DMS79 treated with DMSO at 0.1 percent for 48 hours (cell line): Measurements from ENCODE around the gene MPHOSPH9.
"Not testable (repeated sequence)": the region's sequence is repeated elsewhere in the genome, so short reads cannot be mapped to it uniquely, and the experiment has no call there.

Experiments used
- DNase-seq: peaks from one replicate; lab custom pipeline; 2025; lab: John Stamatoyannopoulos, UW

The MPHOSPH9 gene

DNA sequence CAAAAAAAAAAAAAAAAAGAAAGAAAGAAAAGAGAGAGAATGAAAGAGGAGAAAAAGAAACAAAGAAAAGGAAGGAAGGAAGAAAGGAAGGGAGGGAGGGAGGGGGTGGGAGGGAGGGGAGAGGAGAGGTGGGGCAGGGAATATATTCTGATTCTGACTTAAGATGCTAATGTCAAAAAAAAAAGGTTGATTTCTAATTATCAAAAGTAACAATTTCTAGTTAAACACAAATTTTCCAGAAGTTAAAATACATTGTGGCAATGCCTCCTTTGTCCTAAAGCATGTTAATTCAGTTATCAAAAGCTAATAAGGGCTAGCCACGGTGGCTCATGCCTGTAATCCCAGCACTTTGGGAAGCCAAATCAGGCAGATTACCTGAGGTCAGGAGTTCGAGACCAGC, 7.5 kb downstream of the MPHOSPH9 start:
- DNase-seq = no peak

DNA sequence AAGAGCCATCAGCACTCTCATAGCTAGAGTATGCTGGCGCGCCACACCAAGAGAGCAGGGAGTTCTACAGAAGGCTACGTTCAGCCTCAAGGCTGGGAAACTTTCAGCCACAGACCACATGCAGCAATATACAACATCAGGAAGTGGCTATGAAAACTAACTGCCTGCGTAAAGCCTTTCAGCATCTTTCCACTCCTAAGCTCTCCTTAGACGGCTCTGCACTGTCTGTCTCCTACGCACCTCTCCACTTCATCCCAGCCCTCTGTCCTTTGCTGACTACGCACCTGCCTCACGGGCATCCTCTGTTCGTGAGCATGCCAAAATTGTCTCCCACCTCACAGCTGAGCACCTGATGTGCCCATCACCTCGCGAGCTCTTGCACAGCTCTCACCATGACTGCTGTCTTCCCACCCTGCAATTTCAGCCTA, 9.7 kb downstream of the MPHOSPH9 start:
- no peak for DNase-seq

DNA sequence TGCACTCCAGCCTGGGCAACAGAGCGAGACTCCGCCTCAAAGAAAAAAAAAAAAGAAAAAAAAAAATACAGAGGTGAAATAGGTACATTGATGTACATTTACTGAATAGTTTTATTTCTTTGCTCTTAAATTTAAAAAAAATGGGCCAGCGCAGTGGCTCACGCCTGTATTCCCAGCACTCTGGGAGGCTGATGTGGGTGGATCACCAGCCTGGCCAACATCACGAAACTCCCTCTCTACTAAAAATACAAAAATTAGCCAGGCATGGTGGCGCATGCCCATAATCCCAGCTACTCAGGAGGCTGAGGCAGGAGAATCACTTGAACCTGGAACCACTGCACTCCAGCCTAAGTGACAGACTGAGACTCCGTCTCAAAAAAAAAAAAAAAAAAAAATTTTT, 25.1 kb downstream of the MPHOSPH9 start:
- DNase-seq = not testable (repeated sequence)

DNA sequence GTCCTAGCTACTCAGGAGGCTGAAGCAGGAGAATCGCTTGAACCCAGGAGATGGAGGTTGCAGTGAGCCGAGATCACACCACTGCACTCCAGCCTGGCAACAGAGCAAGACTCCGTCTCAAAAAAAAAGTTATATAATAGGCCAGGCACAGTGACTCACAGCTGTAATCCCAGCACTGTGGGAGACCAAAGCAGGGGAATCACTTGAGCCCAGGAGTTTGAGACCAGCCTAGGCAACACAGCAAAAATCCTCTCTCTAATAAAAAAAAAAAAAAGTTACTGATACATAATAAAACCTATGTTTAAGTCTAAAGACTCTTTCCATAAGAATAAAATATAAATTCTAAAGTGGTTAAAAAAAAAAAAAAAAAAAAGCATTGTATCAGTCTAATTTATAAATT, 26.1 kb downstream of the MPHOSPH9 start:
- DNase-seq = not testable (repeated sequence)

DNA sequence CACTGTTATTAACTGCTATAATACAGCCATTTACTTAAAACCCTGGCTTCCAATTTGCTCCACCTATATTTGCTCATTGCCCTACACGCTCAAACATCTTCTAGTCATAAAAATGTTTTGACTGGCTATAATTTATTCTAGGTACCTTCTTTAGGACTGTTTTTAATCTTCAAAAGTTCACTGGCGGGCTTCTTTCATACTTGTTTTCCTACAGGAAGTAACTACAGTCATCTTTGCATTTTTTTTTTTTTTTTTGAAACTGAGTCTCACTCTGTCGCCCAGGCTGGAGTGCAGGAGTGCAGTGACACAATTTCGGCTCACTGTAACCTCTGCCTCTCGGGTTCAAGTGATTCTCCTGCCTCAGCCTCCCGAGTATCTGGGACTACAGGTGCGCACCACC, 32.5 kb downstream of the MPHOSPH9 start:
- no peak for DNase-seq

DNA sequence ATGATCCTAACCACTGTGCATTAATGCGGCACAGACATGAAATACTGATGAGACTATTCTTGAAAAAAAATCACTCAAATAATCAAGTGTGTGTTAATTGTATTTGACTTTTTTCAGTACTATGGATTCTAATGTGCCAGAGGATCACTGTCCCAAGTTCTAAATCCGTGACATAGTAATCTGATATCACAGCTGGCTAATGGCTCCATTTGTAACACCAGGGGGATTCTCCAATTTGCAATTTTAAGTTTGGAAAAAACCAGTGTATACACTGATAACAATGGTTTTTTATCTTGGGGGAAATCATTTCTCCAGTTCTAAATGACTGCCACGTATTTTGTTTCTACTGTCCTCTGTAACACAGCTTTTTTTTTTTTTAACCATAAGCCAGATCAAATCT, 33.0 kb downstream of the MPHOSPH9 start:
- DNase-seq = no peak

DNA sequence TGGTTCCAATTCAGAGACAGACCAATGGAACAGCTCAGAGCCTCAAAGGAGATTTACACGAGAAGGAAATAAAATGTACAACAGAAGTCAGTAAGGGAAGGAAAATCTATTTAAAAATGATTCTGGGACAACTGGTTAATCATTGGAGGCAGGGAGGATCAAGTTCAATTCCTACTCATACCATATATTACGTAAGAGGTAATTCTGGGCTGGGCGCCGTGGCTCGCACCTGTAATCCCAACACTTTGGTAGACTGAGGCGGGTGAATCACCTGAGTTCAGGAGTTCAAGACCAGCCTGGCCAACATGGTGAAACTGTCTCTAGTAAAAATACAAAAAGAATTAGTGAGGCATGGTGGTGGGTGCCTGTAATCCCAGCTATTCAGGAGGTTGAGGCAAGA, 45.3 kb downstream of the MPHOSPH9 start:
- no peak for DNase-seq

DNA sequence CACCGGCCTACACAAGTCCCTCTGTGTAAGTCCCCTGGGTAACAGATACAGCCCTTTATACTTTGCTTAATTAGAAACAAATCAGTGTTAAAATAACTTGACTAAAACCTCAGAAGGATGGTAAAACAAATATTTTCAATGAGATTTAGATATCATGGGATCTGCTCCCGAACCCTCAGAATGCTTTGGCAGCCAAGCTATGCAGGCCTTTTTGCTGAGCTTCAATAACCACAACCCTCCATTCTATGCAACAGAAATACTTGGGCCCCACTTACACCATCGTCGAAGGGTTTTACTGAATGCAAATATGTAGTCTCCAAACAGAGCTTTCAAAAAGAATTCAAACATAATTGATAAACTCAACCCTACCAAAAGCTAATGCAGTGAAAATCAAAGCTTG, 52.8 kb downstream of the MPHOSPH9 start:
- no peak for DNase-seq

DNA sequence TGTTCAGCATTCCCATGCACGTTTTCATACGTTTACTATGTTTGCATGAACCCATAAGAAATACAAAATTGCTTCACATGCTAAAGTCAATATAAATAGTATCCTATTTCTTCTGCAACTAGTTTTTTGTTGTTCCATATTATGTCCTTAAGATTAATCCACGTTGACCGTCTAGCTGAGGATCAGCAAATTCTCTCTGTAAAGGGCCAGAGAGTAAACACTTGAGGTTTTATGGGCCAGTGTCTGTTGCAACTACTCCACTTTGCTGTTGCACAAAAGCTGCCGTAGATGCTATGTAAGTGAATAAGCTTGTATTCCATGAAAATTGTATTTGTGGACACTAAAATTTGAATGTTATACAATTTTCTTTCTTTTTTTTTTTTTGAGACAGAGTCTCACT, 61.0 kb downstream of the MPHOSPH9 start:
- DNase-seq = peak; percentile 52

DNA sequence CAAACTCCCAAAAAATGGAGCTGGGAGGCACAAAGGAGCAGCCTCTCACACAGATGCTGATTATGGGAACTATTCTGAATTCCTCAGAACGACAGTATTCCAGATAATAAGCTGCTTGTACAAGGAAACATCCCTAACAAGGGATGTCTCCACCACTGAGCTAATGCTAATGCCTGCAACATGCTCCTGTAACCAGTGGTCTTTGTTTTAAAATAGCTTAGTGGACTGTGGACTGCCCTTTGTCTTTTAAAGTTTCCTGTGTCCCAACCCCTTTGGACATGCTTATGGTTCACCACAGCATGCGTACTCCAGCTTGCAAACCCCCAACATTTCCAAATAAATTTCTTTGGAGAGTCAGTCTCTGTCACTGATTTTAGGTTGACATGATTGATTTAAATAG, 65.6 kb downstream of the MPHOSPH9 start:
- no peak for DNase-seq

DNA sequence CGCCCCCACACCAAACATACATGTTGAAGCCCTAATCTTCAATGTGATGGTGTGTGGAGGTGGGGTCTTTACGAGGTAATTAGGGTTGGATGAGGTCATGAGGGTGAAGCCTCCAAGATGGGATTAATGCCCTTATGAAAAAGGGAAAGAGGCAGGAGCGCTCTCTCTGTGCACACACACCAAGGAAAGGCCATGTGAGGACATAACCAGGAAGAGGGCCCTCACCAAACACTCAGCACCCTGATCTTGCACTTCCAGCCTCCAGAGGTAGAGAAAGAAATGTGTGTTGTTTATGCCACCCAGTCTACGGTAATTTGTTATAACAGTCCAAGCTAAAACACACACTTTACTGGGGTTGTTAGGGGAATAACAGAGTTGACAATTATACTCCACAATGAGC, 67.4 kb downstream of the MPHOSPH9 start:
- DNase-seq = no peak

DNA sequence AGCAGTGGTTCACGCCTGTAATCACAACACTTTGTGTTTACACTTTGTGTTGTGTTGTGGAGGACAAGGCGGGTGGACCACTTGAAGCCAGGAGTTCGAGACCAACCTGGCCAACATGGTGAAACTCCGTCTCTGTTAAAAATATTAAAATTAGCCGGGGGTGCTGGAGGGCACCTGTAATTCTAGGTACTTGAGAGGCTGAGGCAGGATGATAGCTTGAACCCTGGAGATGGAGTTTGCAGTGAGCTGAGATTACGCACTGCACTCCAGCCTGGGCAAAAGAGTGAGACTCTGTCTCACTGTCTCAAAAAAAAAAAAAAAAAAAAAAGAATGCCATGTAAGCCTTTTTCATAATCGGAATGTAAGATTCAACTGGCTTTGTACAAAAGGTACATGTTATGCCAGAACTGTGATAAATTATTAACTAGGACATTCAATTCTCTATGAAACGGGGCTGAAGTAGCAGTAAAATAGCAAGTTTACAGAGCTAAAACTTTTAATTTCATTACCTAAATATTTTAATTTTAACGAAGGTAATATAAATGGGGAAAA, 68.2 kb downstream of the MPHOSPH9 start:
- DNase-seq = no peak

DNA sequence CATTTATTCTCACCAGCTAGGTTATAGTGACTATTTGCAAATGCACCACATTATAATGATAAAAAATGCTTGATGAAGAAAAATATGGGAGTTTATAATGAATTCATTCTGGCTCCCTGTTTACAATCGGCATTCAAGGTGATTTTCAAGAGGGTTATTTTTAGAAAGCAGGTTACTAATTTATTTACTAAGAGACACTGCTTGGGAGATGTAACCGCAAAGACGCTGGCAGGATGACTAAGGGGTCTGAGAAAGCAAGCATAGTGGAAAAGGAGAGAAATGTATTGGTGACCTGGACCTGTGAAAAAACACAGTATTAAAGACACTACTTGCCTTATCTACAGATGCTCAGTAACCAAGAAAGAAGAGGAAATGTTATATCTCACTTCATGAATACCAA, 68.7 kb downstream of the MPHOSPH9 start:
- DNase-seq = peak; percentile 19

DNA sequence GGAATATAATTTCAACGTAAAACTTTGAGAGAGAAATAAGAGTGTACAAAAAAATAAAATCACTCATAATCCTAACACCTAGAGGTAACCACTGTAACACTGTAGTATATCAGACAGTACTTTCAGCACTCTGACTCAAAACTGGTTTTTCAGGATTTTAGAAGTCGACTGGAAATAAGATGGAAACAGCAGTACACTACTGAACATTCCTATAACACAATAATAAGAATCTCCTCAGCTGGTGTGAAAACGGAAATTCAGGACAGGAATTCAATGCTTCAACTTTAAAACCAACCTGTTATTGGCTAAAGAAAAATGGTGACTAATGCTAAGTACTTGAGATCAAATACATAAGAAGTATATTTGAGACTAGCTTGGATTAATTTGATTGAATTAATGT, 69.7 kb downstream of the MPHOSPH9 start:
- peak; percentile 72 for DNase-seq

DNA sequence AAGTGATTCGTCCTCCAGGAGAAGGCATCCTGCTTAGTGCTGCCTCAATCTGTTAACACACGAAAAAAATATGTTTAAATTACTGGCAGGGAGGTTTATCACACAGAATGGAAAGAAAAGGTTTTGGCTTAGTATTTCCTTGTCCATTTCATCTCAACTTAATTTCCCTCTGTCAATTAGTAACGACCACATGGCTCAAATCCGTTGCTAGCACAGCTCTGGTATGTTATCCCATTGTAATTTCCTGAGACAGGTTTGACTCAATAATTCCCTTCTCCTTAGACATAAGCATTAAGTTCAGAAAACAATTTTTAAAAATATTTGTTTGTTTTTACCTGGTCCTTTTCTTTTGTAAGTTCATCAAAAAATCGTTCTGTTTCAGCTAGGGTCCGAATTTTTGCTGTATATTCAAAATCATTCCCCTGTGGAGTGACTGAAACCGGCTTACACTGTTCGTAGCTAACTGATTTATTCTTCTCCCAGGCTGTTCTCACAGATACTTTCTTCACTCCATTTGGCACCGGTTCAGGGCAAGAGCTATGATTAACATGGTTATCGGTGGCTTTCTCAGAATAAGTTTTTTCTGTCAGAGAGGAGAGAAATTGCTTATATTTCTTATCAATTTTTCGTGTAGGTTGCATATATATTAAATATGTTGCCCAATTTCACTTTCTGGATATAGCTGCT, 72.0 kb downstream of the MPHOSPH9 start:
- no peak for DNase-seq

DNA sequence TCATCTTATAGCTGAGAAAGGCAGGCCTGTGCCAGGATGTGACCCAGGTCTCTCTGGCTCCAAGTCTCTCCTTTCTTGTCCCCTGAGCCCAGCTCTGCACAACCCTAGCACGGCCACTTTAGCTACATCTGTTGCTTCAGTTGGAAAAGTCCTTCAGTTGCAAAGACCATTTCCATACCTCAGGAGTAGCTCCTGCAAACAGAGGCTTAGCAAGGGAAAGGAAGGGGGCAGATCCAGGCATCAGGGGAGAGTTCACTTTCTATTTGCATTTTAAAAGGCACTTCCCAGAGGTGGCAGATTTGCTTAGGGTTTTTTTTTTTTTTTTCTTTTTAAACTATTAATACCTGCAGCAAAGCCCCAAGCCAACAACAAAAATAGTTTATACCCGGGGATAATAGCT, 79.0 kb downstream of the MPHOSPH9 start:
- DNase-seq = no peak

DNA sequence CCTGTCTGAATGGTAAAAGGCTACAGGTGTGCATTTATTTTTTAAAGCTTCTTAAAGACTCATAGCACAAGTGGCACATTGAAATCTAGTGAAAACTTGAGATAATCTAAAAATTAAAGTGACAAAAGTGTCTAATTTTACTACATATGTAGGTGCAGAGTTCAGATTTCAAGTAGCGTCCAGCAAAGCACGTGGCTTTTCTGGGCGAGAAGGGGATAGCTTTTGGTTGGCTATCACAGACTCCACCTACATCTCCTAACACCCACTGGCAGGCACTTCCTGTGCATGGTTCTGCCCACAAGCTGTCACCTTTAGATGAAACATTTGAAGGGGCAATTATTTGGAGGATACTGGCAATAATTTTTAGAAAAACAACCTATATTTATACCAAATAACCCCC, 80.1 kb downstream of the MPHOSPH9 start:
- no peak for DNase-seq

DNA sequence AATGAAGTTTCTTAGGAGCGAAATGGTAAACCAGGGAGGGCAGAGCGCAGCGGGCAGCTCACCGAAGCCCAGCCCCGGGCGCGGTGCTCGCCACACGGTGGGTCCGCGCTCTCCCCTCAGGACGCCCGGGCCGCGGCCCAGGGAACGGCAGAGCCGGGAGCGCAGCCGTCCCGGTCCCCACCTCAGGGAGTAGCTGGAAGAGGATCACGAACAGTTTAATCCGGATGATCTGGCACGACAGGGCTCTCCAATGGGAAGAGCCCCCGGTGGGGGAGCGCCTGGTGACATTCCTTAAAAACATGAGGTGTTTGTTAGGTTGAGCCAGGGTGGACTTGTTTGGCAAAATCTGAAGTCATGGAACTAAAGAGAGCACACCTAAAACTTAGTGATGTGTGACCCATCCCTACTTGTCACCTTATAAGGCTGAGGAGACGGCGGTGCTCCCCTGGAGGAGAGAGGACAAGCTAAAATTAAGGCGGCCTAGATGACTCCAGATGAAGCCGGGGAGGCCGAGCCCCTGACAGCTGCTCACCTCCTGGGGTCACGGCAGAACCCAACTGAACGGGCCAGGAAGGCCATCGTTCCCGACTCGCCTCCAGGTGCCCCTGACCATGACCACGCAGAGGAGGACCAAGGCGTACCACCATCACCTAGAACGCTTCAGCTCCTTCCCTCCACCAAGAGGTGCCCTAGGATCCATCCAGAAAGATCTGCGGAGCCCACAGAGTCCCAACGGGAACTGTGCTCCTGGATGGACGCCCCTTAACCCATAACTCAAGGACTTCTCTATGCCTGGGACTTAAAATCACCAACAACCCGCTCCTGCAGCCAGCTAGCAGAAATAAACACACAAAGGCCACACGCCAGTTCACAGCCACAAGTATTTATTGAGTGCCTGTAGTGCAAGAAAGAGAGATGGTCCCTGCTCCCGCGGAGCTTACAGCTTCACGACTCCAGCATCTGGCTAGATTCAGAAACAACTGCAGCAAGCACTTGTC, 81.2 kb downstream of the MPHOSPH9 start:
- DNase-seq = peak; percentile 69

DNA sequence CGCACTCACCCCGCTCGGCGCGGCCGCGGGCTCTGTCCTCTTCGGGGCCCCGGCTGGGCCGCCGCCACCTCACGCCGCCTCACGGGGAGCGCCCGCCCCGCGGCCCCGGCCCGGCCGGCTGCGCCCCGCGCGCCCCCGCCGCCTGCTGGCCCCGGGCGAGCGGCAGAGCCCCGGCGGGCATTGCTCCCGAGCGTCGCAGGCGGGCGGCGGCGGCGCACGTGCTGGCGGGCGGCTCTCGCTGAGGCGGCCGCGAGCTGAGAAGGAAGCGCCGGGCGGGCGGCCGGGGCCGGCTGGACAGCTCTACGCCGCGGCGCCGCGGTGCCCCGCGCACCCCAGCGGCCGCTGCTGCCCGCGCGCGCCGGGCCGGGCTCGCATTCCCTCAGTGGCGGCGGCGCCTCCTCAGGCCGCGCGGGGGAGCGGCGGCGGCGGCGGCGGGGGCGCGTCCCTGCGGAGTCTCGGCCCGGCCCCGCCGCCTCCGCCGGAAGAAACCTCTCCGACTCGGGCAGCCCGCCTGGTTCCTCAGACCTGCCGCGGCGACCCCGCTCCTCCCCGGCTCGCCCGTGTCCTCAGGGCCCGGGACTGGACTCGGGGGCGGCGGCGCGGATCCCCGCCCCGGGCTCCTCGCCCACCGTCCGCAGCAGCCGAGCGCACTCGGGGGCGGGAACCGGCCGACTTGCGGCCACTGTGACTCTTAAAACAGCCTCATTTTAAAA, 82.0 kb downstream of the MPHOSPH9 start, which contains the start of gene PITPNM2:
Gene PITPNM2, minus strand, starts transcription at position 347 of the 713 bp plus-strand sequence. CDS start 116,500 bp downstream, outside the sequence.
- DNase-seq = no peak

DNA sequence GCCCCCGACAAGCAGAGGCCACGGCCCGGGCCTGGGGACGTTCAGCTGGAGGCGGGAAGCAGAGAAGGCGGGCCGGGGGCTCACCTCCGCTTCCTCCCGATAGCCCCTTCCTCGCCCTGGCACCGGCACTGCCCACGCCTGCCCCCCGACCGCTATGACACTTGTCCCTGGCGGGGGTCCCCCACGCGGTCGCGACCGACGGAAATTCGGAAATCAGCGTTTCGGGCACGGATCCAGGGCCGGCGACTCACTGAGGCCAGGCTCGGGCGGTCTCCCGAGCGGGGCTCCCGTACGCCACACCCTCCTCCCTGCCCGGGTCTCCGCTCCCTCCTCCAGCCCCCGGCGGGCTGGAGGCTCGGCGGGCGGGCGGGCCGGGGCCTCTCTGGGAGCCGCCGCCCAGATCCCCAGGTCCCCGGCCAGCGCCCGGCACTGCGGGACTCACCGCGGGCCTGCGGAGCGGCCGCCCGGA, 82.6 kb downstream of the MPHOSPH9 start:
- no peak for DNase-seq

DNA sequence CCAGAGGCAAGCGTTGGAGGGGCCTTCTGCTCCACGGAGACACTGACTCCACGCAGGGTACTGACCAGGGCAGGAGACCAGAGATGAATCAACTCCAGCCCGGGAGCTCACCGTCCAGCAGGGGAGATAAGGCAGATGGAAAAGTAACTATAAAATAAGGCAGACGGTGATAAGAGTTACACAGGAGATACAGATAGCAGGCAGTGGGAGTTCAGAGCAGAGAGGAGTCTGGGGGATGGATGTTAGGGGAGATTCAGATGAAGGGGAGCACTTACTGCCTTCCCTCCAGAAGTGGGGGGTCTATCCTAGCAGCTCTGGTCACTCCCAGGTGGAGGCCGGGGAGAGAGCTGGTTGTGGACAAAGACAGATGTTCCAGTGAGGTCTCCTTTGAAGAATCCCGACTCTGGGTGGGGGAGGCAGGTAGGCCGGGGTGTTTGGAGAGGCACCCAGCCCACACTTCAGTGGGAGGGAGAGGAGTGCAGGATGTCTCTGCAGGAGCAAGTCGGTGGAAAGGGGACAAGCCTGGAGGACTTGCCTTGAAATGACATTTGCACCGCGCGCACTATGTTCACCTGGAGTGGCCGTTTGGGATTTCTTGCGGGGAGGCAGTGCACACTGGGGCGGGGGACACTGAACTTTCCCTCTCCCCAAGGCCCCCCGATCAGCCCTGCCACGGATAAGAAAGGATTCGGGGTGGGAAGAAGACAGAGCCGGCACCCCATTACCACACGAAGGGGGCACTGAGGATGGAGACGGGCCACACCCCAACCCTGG, 83.3 kb downstream of the MPHOSPH9 start:
- no peak for DNase-seq
